ENCODE data around the gene MDGA2.

DNA sequence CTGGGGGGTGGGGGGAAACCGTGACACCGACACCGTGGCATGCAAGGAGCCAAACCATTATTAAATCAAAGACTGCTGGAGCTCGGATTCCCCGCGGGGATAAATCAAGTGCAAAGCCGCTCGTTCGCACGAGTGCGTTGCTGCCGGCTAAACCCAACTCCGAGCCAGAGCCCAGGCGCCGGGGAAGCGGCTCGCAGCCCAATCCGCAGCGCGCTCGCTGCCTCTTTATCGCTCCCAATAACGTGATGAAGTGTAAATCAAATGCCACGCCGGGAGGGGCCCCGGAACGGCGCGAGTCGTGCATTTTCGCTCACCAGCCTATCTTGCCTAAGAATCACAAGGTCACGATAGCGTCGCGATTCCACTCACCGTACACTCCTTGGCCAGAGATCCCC, 1.3 kb downstream of the MDGA2 start:
- TF ChIP-seq FOS (IDR thresholded peaks at IDR 0.05; ENCODE audit: extremely low read depth, insufficient read length) (no peak), HDAC1 (IDR thresholded peaks at IDR 0.05) (no peak)
- TF ChIP-seq, protein P1, sequence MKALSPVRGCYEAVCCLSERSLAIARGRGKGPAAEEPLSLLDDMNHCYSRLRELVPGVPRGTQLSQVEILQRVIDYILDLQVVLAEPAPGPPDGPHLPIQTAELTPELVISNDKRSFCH (CRISPR knock-in tag; IDR thresholded peaks at IDR 0.05), result no peak
- TF ChIP-seq, protein P1 (tag; IDR thresholded peaks at IDR 0.05), result no peak
- TF ChIP-seq, protein P2, sequence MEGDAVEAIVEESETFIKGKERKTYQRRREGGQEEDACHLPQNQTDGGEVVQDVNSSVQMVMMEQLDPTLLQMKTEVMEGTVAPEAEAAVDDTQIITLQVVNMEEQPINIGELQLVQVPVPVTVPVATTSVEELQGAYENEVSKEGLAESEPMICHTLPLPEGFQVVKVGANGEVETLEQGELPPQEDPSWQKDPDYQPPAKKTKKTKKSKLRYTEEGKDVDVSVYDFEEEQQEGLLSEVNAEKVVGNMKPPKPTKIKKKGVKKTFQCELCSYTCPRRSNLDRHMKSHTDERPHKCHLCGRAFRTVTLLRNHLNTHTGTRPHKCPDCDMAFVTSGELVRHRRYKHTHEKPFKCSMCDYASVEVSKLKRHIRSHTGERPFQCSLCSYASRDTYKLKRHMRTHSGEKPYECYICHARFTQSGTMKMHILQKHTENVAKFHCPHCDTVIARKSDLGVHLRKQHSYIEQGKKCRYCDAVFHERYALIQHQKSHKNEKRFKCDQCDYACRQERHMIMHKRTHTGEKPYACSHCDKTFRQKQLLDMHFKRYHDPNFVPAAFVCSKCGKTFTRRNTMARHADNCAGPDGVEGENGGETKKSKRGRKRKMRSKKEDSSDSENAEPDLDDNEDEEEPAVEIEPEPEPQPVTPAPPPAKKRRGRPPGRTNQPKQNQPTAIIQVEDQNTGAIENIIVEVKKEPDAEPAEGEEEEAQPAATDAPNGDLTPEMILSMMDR (IDR thresholded peaks at IDR 0.05 in 2 of 3, conservative IDR thresholded peaks at IDR 0.05 in 1 of 3; ENCODE audit: insufficient read depth in 2 of 3, low read depth in 1 of 3, low read length in 3 of 3), result no peak

Data from K562 (cell line).